Muscle layer of duodenum (tissue), 2 donors: ENCODE data around the gene C1orf122.

Experiments
- H3K27ac ChIP-seq: one replicate; pipeline ENCODE4 v1.7.0; 2013; ENCODE audit warnings: mild to moderate bottlenecking, low read length
- H3K27me3 ChIP-seq: one replicate; pipeline ENCODE4 v1.7.0; 2013; ENCODE audit warnings: low read depth, mild to moderate bottlenecking, control low read depth, low read length
- H3K36me3 ChIP-seq, 2 donors: one replicate each; pipeline ENCODE4 v1.7.0; 2013; ENCODE audit warnings: low read length in 2 of 2, control low read depth in 1 of 2, mild to moderate bottlenecking in 1 of 2; ENCODE audit not compliant: insufficient read depth in 2 of 2, control insufficient read depth in 1 of 2
- H3K4me1 ChIP-seq, 2 donors: one replicate each; pipeline ENCODE4 v1.7.0; 2013; ENCODE audit warnings: low read length in 2 of 2, mild to moderate bottlenecking in 2 of 2, control low read depth in 1 of 2, moderate library complexity in 1 of 2; ENCODE audit not compliant: insufficient read depth in 2 of 2, control insufficient read depth in 1 of 2
- H3K4me3 ChIP-seq, 2 donors: one replicate each; pipeline ENCODE4 v1.7.0; 2013; ENCODE audit warnings: low read length in 2 of 2, low read depth in 1 of 2, mild to moderate bottlenecking in 1 of 2
- H3K9me3 ChIP-seq, 2 donors: one replicate each; pipeline ENCODE4 v1.7.0; 2013; ENCODE audit warnings: low read length in 2 of 2, control low read depth in 1 of 2, mild to moderate bottlenecking in 1 of 2; ENCODE audit not compliant: control insufficient read depth in 1 of 2
- donor health status: healthy.

The C1orf122 gene

GRCh38 chr1:37828410-37829074, 21.0 kb downstream of the C1orf122 start:
- H3K36me3 ChIP-seq, result peaks cover 23 to 45% of the 10 kb centered on the region in 2 donors
- no peaks in the 10 kb centered on the region for H3K9me3 ChIP-seq
- H3K27ac ChIP-seq, result no peak overlapping the region
- no peak overlapping the region for H3K4me3 ChIP-seq
- H3K27me3 ChIP-seq, result no peaks in the 10 kb centered on the region
- no peaks in the 10 kb centered on the region for H3K4me1 ChIP-seq

- H3K27me3 ChIP-seq, result no peaks in the 10 kb centered on the region
- H3K4me3 ChIP-seq, result no peak overlapping the region
- peaks cover 36 to 65% of the 10 kb centered on the region in 2 donors for H3K36me3 ChIP-seq
- H3K27ac ChIP-seq, result no peak overlapping the region
- no peaks in the 10 kb centered on the region for H3K9me3 ChIP-seq
- no peaks in the 10 kb centered on the region for H3K4me1 ChIP-seq
Measured at GRCh38 chr1:37831109-37831508, 23.5 kb downstream of the C1orf122 start.

DNA sequence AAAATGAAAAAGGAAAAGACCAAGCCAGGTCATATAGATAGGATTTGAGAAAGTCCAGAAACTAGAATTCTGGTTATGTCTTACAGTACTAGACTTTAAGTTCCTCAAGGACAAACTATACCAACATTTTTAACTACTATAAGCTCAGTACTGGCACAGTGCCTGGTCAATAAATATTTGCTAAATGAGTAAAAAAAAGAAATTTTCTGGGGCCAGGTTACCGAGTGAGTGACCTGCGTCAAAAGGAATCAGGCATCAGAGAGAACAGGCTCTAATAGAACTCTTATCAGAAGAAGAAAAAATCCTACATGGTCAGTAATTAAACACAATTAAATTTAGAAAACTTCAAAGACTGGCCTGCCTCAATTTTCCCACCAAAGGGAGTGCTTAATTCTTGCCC, 24.2 kb downstream of the C1orf122 start:
- H3K9me3 ChIP-seq, result no peaks in the 10 kb centered on the region
- peaks cover 40 to 69% of the 10 kb centered on the region in 2 donors for H3K36me3 ChIP-seq
- no peaks in the 10 kb centered on the region for H3K27me3 ChIP-seq
- H3K4me1 ChIP-seq, result no peaks in the 10 kb centered on the region
- no peak overlapping the region for H3K4me3 ChIP-seq
- H3K27ac ChIP-seq, result no peak overlapping the region

DNA sequence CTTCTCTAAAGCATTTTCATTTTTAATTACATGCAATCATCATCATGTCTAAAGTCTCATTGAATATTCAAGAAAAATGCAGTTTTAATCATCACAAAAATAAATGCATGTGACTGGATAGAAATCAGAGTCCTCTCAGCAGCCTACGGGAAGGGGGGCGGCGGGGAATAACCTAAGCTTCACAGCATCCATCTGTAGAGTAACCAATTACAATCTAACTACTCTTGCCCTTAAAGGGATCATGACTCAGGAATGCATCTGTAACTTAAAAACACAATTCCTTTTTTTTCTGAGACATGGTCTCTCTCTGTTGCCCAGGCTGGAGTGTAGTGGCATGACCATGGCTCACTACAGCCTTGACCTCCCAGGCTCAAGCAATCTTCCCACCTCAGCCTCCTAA, 29.2 kb downstream of the C1orf122 start:
- no peak overlapping the region for H3K27ac ChIP-seq
- H3K4me3 ChIP-seq, result no peak overlapping the region
- no peaks in the 10 kb centered on the region for H3K27me3 ChIP-seq
- no peaks in the 10 kb centered on the region for H3K9me3 ChIP-seq
- H3K36me3 ChIP-seq, result peaks cover 54 to 78% of the 10 kb centered on the region in 2 donors
- no peaks in the 10 kb centered on the region for H3K4me1 ChIP-seq

DNA sequence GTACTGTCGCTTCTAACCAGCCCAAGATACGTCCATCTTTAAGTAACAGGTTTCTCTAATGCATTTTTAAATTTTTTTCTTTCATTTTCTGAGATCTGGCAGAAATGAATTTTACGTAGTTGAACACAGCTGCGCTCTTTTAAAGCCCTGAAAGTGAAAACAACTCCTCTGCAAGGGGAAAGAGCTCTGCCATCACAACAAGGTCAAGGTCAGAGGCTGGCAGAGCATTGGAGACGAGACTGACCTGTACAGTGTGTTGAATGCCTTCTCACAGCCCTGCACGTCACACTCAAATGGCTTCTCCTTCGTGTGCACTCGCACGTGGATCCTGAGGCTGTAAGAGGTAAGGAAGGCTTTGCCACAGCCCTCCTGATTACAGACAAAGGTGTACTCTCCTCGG, 32.1 kb downstream of the C1orf122 start:
- no peaks in the 10 kb centered on the region for H3K4me1 ChIP-seq
- peaks cover 38 to 55% of the 10 kb centered on the region in 2 donors for H3K36me3 ChIP-seq
- no peaks in the 10 kb centered on the region for H3K9me3 ChIP-seq
- H3K27me3 ChIP-seq, result no peaks in the 10 kb centered on the region
- H3K4me3 ChIP-seq, result no peak overlapping the region
- H3K27ac ChIP-seq, result no peak overlapping the region

GRCh38 chr1:37840711-37841110, 33.1 kb downstream of the C1orf122 start:
- Histone ChIP-seq H3K36me3 (peaks cover 29 to 46% of the 10 kb centered on the region in 2 donors), H3K4me3 (no peak overlapping the region), H3K27me3 (no peaks in the 10 kb centered on the region), H3K27ac (no peak overlapping the region), H3K4me1 (no peaks in the 10 kb centered on the region), H3K9me3 (no peaks in the 10 kb centered on the region)

- peaks cover 0 to 5% of the 10 kb centered on the region in 2 donors for H3K4me1 ChIP-seq
- H3K4me3 ChIP-seq, result no peak overlapping the region
- no peaks in the 10 kb centered on the region for H3K9me3 ChIP-seq
- no peaks in the 10 kb centered on the region for H3K27me3 ChIP-seq
- H3K36me3 ChIP-seq, result peaks cover 25 to 44% of the 10 kb centered on the region in 2 donors
- no peak overlapping the region for H3K27ac ChIP-seq
Measured at GRCh38 chr1:37841652-37842051, 34.1 kb downstream of the C1orf122 start.

DNA sequence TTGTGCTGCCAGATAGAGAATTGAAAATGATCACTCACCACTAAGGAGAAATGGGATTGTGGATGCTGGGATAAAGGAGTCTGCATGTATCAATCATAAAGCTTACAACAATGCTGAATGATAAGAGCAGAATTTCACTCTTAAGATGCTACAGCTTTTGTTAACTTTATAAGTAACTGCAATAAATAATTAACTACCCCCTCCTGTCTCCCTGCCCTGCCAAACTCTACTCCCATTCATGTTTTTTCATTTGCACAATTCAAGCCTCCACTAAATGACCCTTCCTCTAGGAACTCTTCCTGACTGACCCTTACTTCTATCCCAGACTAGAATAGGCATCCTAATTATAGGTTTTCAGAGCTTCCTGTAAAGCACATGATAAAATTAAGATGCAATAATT, 36.9 kb downstream of the C1orf122 start:
- H3K36me3 ChIP-seq, result peaks cover 10 to 25% of the 10 kb centered on the region in 2 donors
- H3K27me3 ChIP-seq, result no peaks in the 10 kb centered on the region

GRCh38 chr1:37845049-37845646, 37.6 kb downstream of the C1orf122 start:
- peaks cover 3 to 14% of the 10 kb centered on the region in 2 donors for H3K4me1 ChIP-seq
- H3K4me3 ChIP-seq, result no peak overlapping the region
- no peaks in the 10 kb centered on the region for H3K9me3 ChIP-seq
- H3K27me3 ChIP-seq, result no peaks in the 10 kb centered on the region
- peaks cover 6 to 19% of the 10 kb centered on the region in 2 donors for H3K36me3 ChIP-seq
- no peak overlapping the region for H3K27ac ChIP-seq

More for the DNA sequence above, 36.9 kb downstream of the C1orf122 start:
- peaks cover 3 to 14% of the 10 kb centered on the region in 2 donors for H3K4me1 ChIP-seq
- no peak overlapping the region for H3K27ac ChIP-seq
- no peaks in the 10 kb centered on the region for H3K9me3 ChIP-seq
- no peak overlapping the region for H3K4me3 ChIP-seq

GRCh38 chr1:37845786-37846185, 38.2 kb downstream of the C1orf122 start:
- Histone ChIP-seq H3K36me3 (peaks cover 0 to 12% of the 10 kb centered on the region in 2 donors), H3K27ac (no peak overlapping the region), H3K4me1 (peaks cover 4 to 18% of the 10 kb centered on the region in 2 donors), H3K27me3 (no peaks in the 10 kb centered on the region), H3K4me3 (no peak overlapping the region), H3K9me3 (no peaks in the 10 kb centered on the region)

GRCh38 chr1:37846647-37847339, 39.2 kb downstream of the C1orf122 start:
- H3K27me3 ChIP-seq, result no peaks in the 10 kb centered on the region
- H3K9me3 ChIP-seq, result no peaks in the 10 kb centered on the region
- H3K4me1 ChIP-seq, result peaks cover 12 to 22% of the 10 kb centered on the region in 2 donors
- peak overlapping the region in 1 of 2 donors; percentile 30 for H3K4me3 ChIP-seq
- peaks cover 0 to 8% of the 10 kb centered on the region in 2 donors for H3K36me3 ChIP-seq
- peak overlapping the region; percentile 48 for H3K27ac ChIP-seq
